Keratinocyte (primary cell): ENCODE results near the gene CDKL4. TPM values are rescaled to one million over a fixed set of nuclear protein-coding genes. Genes with fewer than 3 reads are reported as not detected.

Experiments
- DNase-seq: peaks from one replicate; pipeline ENCODE4 v3.0.0-alpha.2; 2011; ENCODE audit warnings: low read depth, missing footprints, low spot score
- FAIRE-seq: peaks from 2 replicates; lab custom pipeline; 2011; peaks lifted over from hg19 to GRCh38; lab: Jason Lieb, UNC
- H2AFZ ChIP-seq: 2 replicates; pipeline ENCODE4 v1.6.0; 2012; ENCODE audit warnings: low read length, control low read depth, inconsistent platforms; ENCODE audit not compliant: control insufficient read depth
- H3K27ac ChIP-seq: 2 replicates; pipeline ENCODE4 v1.5.1; 2011; ENCODE audit warnings: low read length; ENCODE audit not compliant: control insufficient read depth, insufficient read depth
- H3K27me3 ChIP-seq: 3 replicates; pipeline ENCODE4 v1.6.0; 2011; ENCODE audit warnings: low read length; ENCODE audit not compliant: control insufficient read depth, insufficient read depth; ENCODE audit errors: extremely low read depth
- H3K36me3 ChIP-seq, 2 experiments: 2 replicates in 1 of 2; 3 replicates in 1 of 2; pipeline ENCODE4 v1.5.1; 2011; ENCODE audit warnings: low read length in 2 of 2, mild to moderate bottlenecking in 1 of 2; ENCODE audit not compliant: control insufficient read depth in 2 of 2, insufficient read depth in 2 of 2; ENCODE audit errors: extremely low read depth in 1 of 2
- H3K4me1 ChIP-seq: 3 replicates; pipeline ENCODE4 v1.5.1; 2011; ENCODE audit warnings: low read length; ENCODE audit not compliant: control insufficient read depth, insufficient read depth; ENCODE audit errors: extremely low read depth
- H3K4me2 ChIP-seq: 3 replicates; pipeline ENCODE4 v1.6.0; 2011; ENCODE audit warnings: low read depth, low read length; ENCODE audit not compliant: control insufficient read depth, insufficient read depth; ENCODE audit errors: extremely low read depth
- H3K4me3 ChIP-seq, 3 experiments: fragments of 200-600 bp in 1 of 3; sonication (generic) in 1 of 3; 2 replicates in 2 of 3; 3 replicates in 1 of 3; pipeline ENCODE4 v1.5.1; 2011 to 2016; ENCODE audit warnings: low read length in 3 of 3, mild to moderate bottlenecking in 3 of 3, control low read depth in 2 of 3, inconsistent platforms in 1 of 3, low read depth in 1 of 3, mixed read lengths in 1 of 3, mixed run types in 1 of 3, moderate library complexity in 1 of 3; ENCODE audit not compliant: control insufficient read depth in 2 of 3, insufficient read depth in 2 of 3; ENCODE audit errors: extremely low read depth in 1 of 3
- H3K79me2 ChIP-seq: 2 replicates; pipeline ENCODE4 v1.6.0; 2012; ENCODE audit warnings: low read length; ENCODE audit not compliant: control insufficient read depth, insufficient read depth
- H3K9ac ChIP-seq: 3 replicates; pipeline ENCODE4 v1.6.0; 2011; ENCODE audit warnings: low read length; ENCODE audit not compliant: control insufficient read depth, insufficient read depth; ENCODE audit errors: extremely low read depth
- H3K9me1 ChIP-seq: 3 replicates; pipeline ENCODE4 v1.6.0; 2011; ENCODE audit warnings: low read length; ENCODE audit not compliant: control insufficient read depth, insufficient read depth; ENCODE audit errors: extremely low read depth
- H3K9me3 ChIP-seq: 2 replicates; pipeline ENCODE4 v1.5.1; 2012; ENCODE audit warnings: low read depth, low read length; ENCODE audit not compliant: control insufficient read depth
- H4K20me1 ChIP-seq: 3 replicates; pipeline ENCODE4 v1.6.0; 2011; ENCODE audit warnings: low read length; ENCODE audit not compliant: control insufficient read depth, insufficient read depth; ENCODE audit errors: extremely low read depth
- EZH2 ChIP-seq: IDR thresholded peaks from one replicate; pipeline ENCODE4 v1.6.1; 2012; ENCODE audit warnings: inconsistent platforms, mild to moderate bottlenecking, low read length, moderate library complexity
- dilution Hi-C: fragments of 300-500 bp; cut with MboI; formaldehyde crosslinking; loops from one replicate; pipeline ENCODE4 v1.7.0; 2020; ENCODE audit warnings: low sequenced_read_pairs; ENCODE audit not compliant: extremely low pct_ligation_motif_present
- polyA plus RNA-seq, 5 experiments: library from polyadenylated mRNA; depleted of rRNA in 3 of 5; stranded (reverse) in 3 of 5; stranded (forward) in 1 of 5; unstranded in 1 of 5; fragments of >200 nt; gene quantifications; 1 replicate in 1 of 5; 2 replicates in 3 of 5; 3 replicates in 1 of 5; pipeline versions ENCODE4 v1.2.1 to v1.2.3, GENCODE V29; 2011 to 2012; ENCODE audit warnings: missing spikeins in 2 of 5, low read depth in 1 of 5, low replicate concordance in 1 of 5
- TF ChIP-seq, protein P1 (sequence below), 3 experiments: IDR thresholded peaks in 1 of 3; conservative IDR thresholded peaks in 1 of 3; optimal IDR thresholded peaks in 1 of 3; 2 replicates in 2 of 3; 3 replicates in 1 of 3; pipeline versions ENCODE3 to v1.5.1; 2011; ENCODE audit warnings: low read length in 3 of 3, mild to moderate bottlenecking in 3 of 3, moderate library complexity in 2 of 3, control low read depth in 1 of 3, inconsistent platforms in 1 of 3; ENCODE audit not compliant: insufficient read depth in 2 of 3; ENCODE audit errors: extremely low read depth in 1 of 3

CDKL4 gene
- polyA plus RNA-seq, 1 donor (not counting 4 experiments of a cell fraction or from before 2014, with no cell fraction given), result not detected

GRCh38 chr2:39159283-39159682 is 84.5 kb downstream of the CDKL4 start:
- H3K4me1 ChIP-seq, result no peaks in the 10 kb centered on the region
- H3K36me3 ChIP-seq, result no peaks in the 10 kb centered on the region
- H3K4me3 ChIP-seq, result no peak overlapping the region
- H3K9me3 ChIP-seq, result no peaks in the 10 kb centered on the region
- DNase-seq (no peak), FAIRE-seq (no peak)
- dilution Hi-C loops, result no loop called here
- no peaks in the 10 kb centered on the region for H3K79me2 ChIP-seq
- H4K20me1 ChIP-seq, result no peaks in the 10 kb centered on the region
- no peaks in the 10 kb centered on the region for H3K27me3 ChIP-seq
- no peak overlapping the region for H3K4me2 ChIP-seq
- no peak overlapping the region for H3K27ac ChIP-seq
- no peak overlapping the region for H3K9ac ChIP-seq
- no peak overlapping the region for H2AFZ ChIP-seq
- TF ChIP-seq, protein P1, sequence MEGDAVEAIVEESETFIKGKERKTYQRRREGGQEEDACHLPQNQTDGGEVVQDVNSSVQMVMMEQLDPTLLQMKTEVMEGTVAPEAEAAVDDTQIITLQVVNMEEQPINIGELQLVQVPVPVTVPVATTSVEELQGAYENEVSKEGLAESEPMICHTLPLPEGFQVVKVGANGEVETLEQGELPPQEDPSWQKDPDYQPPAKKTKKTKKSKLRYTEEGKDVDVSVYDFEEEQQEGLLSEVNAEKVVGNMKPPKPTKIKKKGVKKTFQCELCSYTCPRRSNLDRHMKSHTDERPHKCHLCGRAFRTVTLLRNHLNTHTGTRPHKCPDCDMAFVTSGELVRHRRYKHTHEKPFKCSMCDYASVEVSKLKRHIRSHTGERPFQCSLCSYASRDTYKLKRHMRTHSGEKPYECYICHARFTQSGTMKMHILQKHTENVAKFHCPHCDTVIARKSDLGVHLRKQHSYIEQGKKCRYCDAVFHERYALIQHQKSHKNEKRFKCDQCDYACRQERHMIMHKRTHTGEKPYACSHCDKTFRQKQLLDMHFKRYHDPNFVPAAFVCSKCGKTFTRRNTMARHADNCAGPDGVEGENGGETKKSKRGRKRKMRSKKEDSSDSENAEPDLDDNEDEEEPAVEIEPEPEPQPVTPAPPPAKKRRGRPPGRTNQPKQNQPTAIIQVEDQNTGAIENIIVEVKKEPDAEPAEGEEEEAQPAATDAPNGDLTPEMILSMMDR (optimal IDR thresholded peaks at IDR 0.05 in 1 of 3, IDR thresholded peaks at IDR 0.05 in 1 of 3, conservative IDR thresholded peaks at IDR 0.05 in 1 of 3; ENCODE audit: extremely low read depth in 1 of 3, insufficient read depth in 2 of 3, low read length in 3 of 3), result no peak
- TF ChIP-seq EZH2, result no peak
- no peaks in the 10 kb centered on the region for H3K9me1 ChIP-seq

GRCh38 chr2:39158351-39158750 is 85.4 kb downstream of the CDKL4 start:
- DNase-seq, result no peak
- TF ChIP-seq, protein P1 (optimal IDR thresholded peaks at IDR 0.05 in 1 of 3, IDR thresholded peaks at IDR 0.05 in 1 of 3, conservative IDR thresholded peaks at IDR 0.05 in 1 of 3; ENCODE audit: extremely low read depth in 1 of 3, insufficient read depth in 2 of 3, low read length in 3 of 3), result no peak
- no peak for TF ChIP-seq EZH2
- Histone ChIP-seq H3K9me3 (no peaks in the 10 kb centered on the region), H2AFZ (no peak overlapping the region), H4K20me1 (no peaks in the 10 kb centered on the region), H3K27ac (no peak overlapping the region), H3K79me2 (no peaks in the 10 kb centered on the region), H3K9me1 (no peaks in the 10 kb centered on the region), H3K27me3 (no peaks in the 10 kb centered on the region), H3K36me3 (no peaks in the 10 kb centered on the region), H3K4me1 (no peaks in the 10 kb centered on the region), H3K9ac (no peak overlapping the region), H3K4me3 (no peak overlapping the region), H3K4me2 (no peak overlapping the region)
- FAIRE-seq, result no peak
- dilution Hi-C loops, result no loop called here
